HepG2 (cell line): ENCODE measurements around the gene PRRC2A. TPM values are rescaled to one million over a fixed set of nuclear protein-coding genes. Genes with fewer than 3 reads are reported as not detected.
A peak's percentile ranks its signal among the peaks of the same experiment; 100 is the strongest.

Experiments
- AGO1 ChIP-seq: fragments of 200-400 bp; formaldehyde crosslinking; IDR thresholded peaks from 2 replicates; pipeline ENCODE4 v1.6.1; 2017; ENCODE audit warnings: mild to moderate bottlenecking, low read depth, low read length, moderate library complexity; ENCODE audit not compliant: poor library complexity, severe bottlenecking
- CEBPB ChIP-seq: IDR thresholded peaks from 2 replicates; pipeline ENCODE4 v1.6.1; 2011; ENCODE audit warnings: low read depth, low read length, improper control_type of control experiment, borderline replicate concordance
- EEA1 ChIP-seq: sonication (generic); formaldehyde crosslinking; IDR thresholded peaks from 2 replicates; pipeline ENCODE4 v1.5.1; 2020; ENCODE audit warnings: mild to moderate bottlenecking, missing genetic modification reagents, borderline replicate concordance
- PBX2 ChIP-seq: IDR thresholded peaks from 2 replicates; pipeline ENCODE4 v1.6.1; 2016; ENCODE audit warnings: control low read depth
- SAP130 ChIP-seq: IDR thresholded peaks from 2 replicates; pipeline ENCODE4 v1.6.1; 2016; ENCODE audit warnings: low read depth
- WIZ ChIP-seq: sonication (generic); formaldehyde crosslinking; IDR thresholded peaks from 2 replicates; pipeline ENCODE4 v1.5.1; 2020; ENCODE audit warnings: mild to moderate bottlenecking, missing genetic modification reagents
- ZFP41 ChIP-seq: sonication (generic); formaldehyde crosslinking; IDR thresholded peaks from 2 replicates; pipeline ENCODE4 v1.4.0; 2020; ENCODE audit warnings: mild to moderate bottlenecking, missing genetic modification reagents, borderline replicate concordance
- ZIK1 ChIP-seq: sonication (generic); formaldehyde crosslinking; IDR thresholded peaks from 2 replicates; pipeline ENCODE4 v1.5.0; 2020; ENCODE audit warnings: mild to moderate bottlenecking, low read depth, missing genetic modification reagents, borderline replicate concordance
- ZMYM4 ChIP-seq: sonication (generic); formaldehyde crosslinking; IDR thresholded peaks from 2 replicates; pipeline ENCODE4 v1.8.1; 2023; ENCODE audit warnings: mild to moderate bottlenecking, missing genetic modification reagents
- ZNF549 ChIP-seq: sonication (generic); formaldehyde crosslinking; IDR thresholded peaks from 2 replicates; pipeline ENCODE4 v1.5.0; 2020; ENCODE audit warnings: missing genetic modification reagents
- ZNF567 ChIP-seq: sonication (generic); formaldehyde crosslinking; IDR thresholded peaks from 2 replicates; pipeline ENCODE4 v1.8.1; 2023; ENCODE audit warnings: mild to moderate bottlenecking, missing genetic modification reagents, borderline replicate concordance
- ZNF709 ChIP-seq: sonication (generic); formaldehyde crosslinking; IDR thresholded peaks from 2 replicates; pipeline ENCODE4 v1.5.0; 2020; ENCODE audit warnings: mild to moderate bottlenecking, missing genetic modification reagents
- ZNF790 ChIP-seq: sonication (generic); formaldehyde crosslinking; IDR thresholded peaks from 2 replicates; pipeline ENCODE4 v1.8.0; 2022; ENCODE audit warnings: missing genetic modification reagents, mild to moderate bottlenecking, borderline replicate concordance
- polyA plus RNA-seq, 8 experiments: library from polyadenylated mRNA; depleted of rRNA in 3 of 8; stranded (reverse) in 7 of 8; unstranded in 1 of 8; fragments of >200 nt; fragmentation: Illumina TruSeq in 4 of 8; extraction: Trizol in 4 of 8; gene quantifications; 2 replicates each; pipeline versions ENCODE4 v1.2.1 to v1.2.3, GENCODE V29; 2011 to 2016; ENCODE audit warnings: low read depth in 4 of 8, missing spikeins in 1 of 8, mixed read lengths in 1 of 8; ENCODE audit not compliant: insufficient read depth in 1 of 8
- total RNA-seq, 5 experiments: library from RNA; depleted of rRNA; stranded (reverse); fragments of >200 nt; fragmentation: Illumina TruSeq; extraction: Trizol; gene quantifications; 2 replicates each; pipeline ENCODE4 v1.2.3, GENCODE V29; 2016; ENCODE audit warnings: low read depth in 1 of 5
- TF ChIP-seq, protein P1 (sequence below): sonication (generic); formaldehyde crosslinking; IDR thresholded peaks from 2 replicates; pipeline ENCODE4 v1.4.0; 2020; ENCODE audit warnings: missing genetic modification reagents, borderline replicate concordance
- TF ChIP-seq, protein P2 (sequence below): IDR thresholded peaks from 2 replicates; pipeline ENCODE4 v1.6.1; 2016
- TF ChIP-seq, protein P3 (sequence below): IDR thresholded peaks from 2 replicates; pipeline ENCODE4 v1.6.1; 2018; ENCODE audit warnings: missing genetic modification reagents

The PRRC2A gene
- total and polyA plus RNA-seq, 2 of the 13 experiments (the other 11 are each of a cell fraction or from before 2014, with no cell fraction given), result 38.9 to 47.4 TPM

DNA sequence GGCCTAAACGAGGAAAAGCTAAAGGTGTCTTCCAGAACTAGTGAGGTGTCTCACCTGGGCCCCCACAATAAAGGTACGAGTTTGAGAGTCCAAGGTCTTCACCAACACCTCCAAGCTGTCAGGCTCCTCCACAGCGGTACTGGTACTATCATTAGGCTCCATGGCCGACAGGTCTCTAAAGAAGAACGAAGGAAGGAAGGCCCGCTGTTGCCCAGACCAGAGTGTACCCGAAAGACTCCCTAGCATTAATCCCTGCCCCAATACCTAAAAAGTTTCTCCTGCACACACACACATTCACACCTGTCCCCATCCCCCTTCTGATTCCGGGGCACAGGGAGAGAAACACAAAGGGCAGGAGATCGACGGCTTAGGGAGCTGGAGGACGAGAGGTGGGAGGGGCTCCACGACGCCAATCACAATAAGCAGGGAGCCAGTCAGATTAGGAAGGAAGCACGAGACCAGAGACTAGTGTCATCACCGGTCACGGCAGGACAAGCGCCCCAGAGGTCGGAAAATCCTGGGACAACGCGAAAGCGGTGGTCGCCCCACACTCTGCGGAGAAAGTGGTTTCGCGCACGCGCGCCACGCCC, 31.2 kb downstream of the PRRC2A start (continued):
- TF ChIP-seq ZNF709 (0 out of 2 replicates have a peak, but pooled peaks have one; percentile 22), ZMYM4 (CRISPR knock-in tag) (peak; percentile 23; the same call in 1 of the 2 replicates), EEA1 (CRISPR knock-in tag) (no peak), WIZ (0 out of 2 replicates have a peak, but pooled peaks have one; percentile 63), ZNF790 (CRISPR knock-in tag) (0 out of 2 replicates have a peak, but pooled peaks have one; percentile 62), ZNF549 (CRISPR knock-in tag) (no peak), CEBPB (peak; percentile 29; the same call in 1 of the 2 replicates), ZIK1 (CRISPR knock-in tag) (0 out of 2 replicates have a peak, but pooled peaks have one; percentile 57), SAP130 (CRISPR knock-in tag) (0 out of 2 replicates have a peak, but pooled peaks have one; percentile 70), ZFP41 (CRISPR knock-in tag) (peak; percentile 79), PBX2 (CRISPR knock-in tag) (peak; percentile 77), ZNF567 (CRISPR knock-in tag) (no peak), AGO1 (no peak)
- TF ChIP-seq, protein P1, sequence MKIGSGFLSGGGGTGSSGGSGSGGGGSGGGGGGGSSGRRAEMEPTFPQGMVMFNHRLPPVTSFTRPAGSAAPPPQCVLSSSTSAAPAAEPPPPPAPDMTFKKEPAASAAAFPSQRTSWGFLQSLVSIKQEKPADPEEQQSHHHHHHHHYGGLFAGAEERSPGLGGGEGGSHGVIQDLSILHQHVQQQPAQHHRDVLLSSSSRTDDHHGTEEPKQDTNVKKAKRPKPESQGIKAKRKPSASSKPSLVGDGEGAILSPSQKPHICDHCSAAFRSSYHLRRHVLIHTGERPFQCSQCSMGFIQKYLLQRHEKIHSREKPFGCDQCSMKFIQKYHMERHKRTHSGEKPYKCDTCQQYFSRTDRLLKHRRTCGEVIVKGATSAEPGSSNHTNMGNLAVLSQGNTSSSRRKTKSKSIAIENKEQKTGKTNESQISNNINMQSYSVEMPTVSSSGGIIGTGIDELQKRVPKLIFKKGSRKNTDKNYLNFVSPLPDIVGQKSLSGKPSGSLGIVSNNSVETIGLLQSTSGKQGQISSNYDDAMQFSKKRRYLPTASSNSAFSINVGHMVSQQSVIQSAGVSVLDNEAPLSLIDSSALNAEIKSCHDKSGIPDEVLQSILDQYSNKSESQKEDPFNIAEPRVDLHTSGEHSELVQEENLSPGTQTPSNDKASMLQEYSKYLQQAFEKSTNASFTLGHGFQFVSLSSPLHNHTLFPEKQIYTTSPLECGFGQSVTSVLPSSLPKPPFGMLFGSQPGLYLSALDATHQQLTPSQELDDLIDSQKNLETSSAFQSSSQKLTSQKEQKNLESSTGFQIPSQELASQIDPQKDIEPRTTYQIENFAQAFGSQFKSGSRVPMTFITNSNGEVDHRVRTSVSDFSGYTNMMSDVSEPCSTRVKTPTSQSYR, result 0 out of 2 replicates have a peak, but pooled peaks have one; percentile 40
- TF ChIP-seq, protein P2, sequence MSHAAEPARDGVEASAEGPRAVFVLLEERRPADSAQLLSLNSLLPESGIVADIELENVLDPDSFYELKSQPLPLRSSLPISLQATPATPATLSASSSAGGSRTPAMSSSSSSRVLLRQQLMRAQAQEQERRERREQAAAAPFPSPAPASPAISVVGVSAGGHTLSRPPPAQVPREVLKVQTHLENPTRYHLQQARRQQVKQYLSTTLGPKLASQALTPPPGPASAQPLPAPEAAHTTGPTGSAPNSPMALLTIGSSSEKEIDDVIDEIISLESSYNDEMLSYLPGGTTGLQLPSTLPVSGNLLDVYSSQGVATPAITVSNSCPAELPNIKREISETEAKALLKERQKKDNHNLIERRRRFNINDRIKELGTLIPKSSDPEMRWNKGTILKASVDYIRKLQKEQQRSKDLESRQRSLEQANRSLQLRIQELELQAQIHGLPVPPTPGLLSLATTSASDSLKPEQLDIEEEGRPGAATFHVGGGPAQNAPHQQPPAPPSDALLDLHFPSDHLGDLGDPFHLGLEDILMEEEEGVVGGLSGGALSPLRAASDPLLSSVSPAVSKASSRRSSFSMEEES (CRISPR knock-in tag), result peak; percentile 72
- TF ChIP-seq, protein P3, sequence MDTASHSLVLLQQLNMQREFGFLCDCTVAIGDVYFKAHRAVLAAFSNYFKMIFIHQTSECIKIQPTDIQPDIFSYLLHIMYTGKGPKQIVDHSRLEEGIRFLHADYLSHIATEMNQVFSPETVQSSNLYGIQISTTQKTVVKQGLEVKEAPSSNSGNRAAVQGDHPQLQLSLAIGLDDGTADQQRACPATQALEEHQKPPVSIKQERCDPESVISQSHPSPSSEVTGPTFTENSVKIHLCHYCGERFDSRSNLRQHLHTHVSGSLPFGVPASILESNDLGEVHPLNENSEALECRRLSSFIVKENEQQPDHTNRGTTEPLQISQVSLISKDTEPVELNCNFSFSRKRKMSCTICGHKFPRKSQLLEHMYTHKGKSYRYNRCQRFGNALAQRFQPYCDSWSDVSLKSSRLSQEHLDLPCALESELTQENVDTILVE (CRISPR knock-in tag), result no peak
